Activated CD4-positive, alpha-beta T cell treated with anti-CD3 and anti-CD28 coated beads, Interleukin-2, amount 10 ng/mL, durations not matched to agents 7 days and 5 days (primary cell): ENCODE data around the gene SHPK. TPM values are rescaled to one million over a fixed set of nuclear protein-coding genes. Genes with fewer than 3 reads are reported as not detected.

ENCODE experiments used
- CTCF ChIA-PET: fragments of 350-600 bp; sonication (Branson Sonifier 250); formaldehyde crosslinking; loops from one replicate; lab custom pipeline; 2021; ENCODE audit warnings: antibody characterized with exemption; lab: Charles Lee
- POLR2A ChIA-PET: fragments of 350-600 bp; sonication (Branson Sonifier 250); formaldehyde crosslinking; loops from one replicate; lab custom pipeline; 2021; ENCODE audit warnings: antibody characterized with exemption; lab: Charles Lee
- DNase-seq: peaks from one replicate; pipeline ENCODE4 v3.0.0-alpha.2; 2020
- H3K27ac Mint-ChIP-seq: one replicate; pipeline ENCODE4 v1.8.0; 2021; ENCODE audit warnings: mild to moderate bottlenecking, moderate library complexity, mixed read lengths
- H3K27me3 Mint-ChIP-seq: one replicate; pipeline ENCODE4 v1.8.0; 2021; ENCODE audit warnings: mixed read lengths
- H3K36me3 Mint-ChIP-seq: one replicate; pipeline ENCODE4 v1.8.0; 2021; ENCODE audit warnings: low read depth, mixed read lengths
- H3K4me1 Mint-ChIP-seq: one replicate; pipeline ENCODE4 v1.8.0; 2021; ENCODE audit warnings: mixed read lengths
- H3K4me3 Mint-ChIP-seq: one replicate; pipeline ENCODE4 v1.8.0; 2021; ENCODE audit warnings: mild to moderate bottlenecking, moderate library complexity, mixed read lengths
- H3K9me3 Mint-ChIP-seq: one replicate; pipeline ENCODE4 v1.8.0; 2021; ENCODE audit warnings: mixed read lengths
- total RNA-seq, 2 experiments: library from RNA; stranded (reverse); gene quantifications; one replicate each; pipeline ENCODE4 v1.2.3, GENCODE V29; 2021

SHPK gene
- total RNA-seq, 2 experiments from 2014 or later, result 11.5 to 12.3 TPM

DNA sequence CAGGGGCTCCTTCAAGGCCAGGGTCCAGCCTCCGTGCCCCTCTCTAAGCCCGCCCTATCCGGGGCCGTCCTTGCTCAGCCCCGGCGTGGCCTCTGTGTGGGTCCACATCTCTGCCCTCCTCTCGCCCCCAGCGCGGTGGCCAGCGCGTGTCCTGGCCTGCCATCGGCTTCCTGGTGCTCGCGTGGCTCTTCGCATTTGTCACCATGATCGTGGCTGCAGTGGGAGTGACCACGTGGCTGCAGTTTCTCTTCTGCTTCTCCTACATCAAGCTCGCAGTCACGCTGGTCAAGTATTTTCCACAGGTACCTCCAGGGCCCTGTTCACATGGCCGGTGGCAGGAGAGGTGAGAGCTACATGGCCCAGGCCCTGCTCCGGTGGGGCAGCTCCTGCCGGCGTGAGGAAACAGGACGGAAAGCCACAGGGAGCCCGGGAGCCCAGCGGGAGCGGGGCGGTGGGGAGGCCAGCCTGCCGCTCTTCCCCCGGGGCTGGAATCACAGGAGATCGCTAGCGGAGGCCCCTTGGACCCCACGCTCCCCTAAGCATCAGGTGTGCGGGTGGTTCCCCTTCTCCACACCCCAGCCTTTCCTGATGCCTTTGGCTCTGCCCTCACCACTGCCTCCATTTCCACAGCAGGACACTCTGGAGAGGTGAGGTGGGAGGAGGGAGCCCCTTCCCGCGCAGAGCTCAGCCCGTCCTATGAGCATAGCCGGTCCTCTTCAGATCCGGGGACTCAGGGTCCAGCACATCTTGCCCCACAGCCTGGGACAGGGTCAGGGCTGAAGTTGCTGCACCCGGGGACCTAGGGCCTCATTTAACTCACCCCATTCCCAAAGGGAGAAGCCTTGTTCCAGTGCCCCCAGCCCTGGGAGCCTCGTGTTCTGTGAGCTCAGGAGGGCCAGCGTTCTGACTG lies 22.1 kb upstream of the SHPK start:
- ChIA-PET POLR2A (no interaction called here), CTCF (interaction anchor here (0.5 to 1.3 kb wide), 3 partner anchors 17 to 610 kb away, joined by 3 to 5 read pairs (median 3); partner anchors contain the start of gene SHPK)
- Mint-ChIP-seq H3K4me3 (no peak overlapping the region), H3K4me1 (no peaks in the 10 kb centered on the region), H3K9me3 (no peaks in the 10 kb centered on the region), H3K27me3 (no peaks in the 10 kb centered on the region), H3K27ac (no peak overlapping the region), H3K36me3 (no peaks in the 10 kb centered on the region)
- DNase-seq, result no peak

- Mint-ChIP-seq H3K4me1 (no peaks in the 10 kb centered on the region), H3K4me3 (no peak overlapping the region), H3K27me3 (no peaks in the 10 kb centered on the region), H3K9me3 (no peaks in the 10 kb centered on the region), H3K36me3 (no peaks in the 10 kb centered on the region), H3K27ac (no peak overlapping the region)
- POLR2A ChIA-PET, result no interaction called here
- CTCF ChIA-PET, result interaction anchor here (0.5 to 1.3 kb wide), 3 partner anchors 18 to 609 kb away, joined by 3 to 5 read pairs (median 3); partner anchors contain the start of gene SHPK
- no peak for DNase-seq
Measured at GRCh38 chr17:3657588-3657869, 21.5 kb upstream of the SHPK start.

GRCh38 chr17:3656755-3657587 lies 20.9 kb upstream of the SHPK start:
- no peaks in the 10 kb centered on the region for H3K36me3 Mint-ChIP-seq
- H3K4me3 Mint-ChIP-seq, result no peak overlapping the region
- CTCF ChIA-PET, result interaction anchor here (0.5 kb wide), 2 partner anchors 609 to 1123 kb away, joined by 3 to 5 read pairs; no protein-coding TSS in a partner anchor
- H3K27ac Mint-ChIP-seq, result no peak overlapping the region
- POLR2A ChIA-PET, result no interaction called here
- no peak for DNase-seq
- H3K4me1 Mint-ChIP-seq, result no peaks in the 10 kb centered on the region
- no peaks in the 10 kb centered on the region for H3K9me3 Mint-ChIP-seq
- H3K27me3 Mint-ChIP-seq, result no peaks in the 10 kb centered on the region

DNA sequence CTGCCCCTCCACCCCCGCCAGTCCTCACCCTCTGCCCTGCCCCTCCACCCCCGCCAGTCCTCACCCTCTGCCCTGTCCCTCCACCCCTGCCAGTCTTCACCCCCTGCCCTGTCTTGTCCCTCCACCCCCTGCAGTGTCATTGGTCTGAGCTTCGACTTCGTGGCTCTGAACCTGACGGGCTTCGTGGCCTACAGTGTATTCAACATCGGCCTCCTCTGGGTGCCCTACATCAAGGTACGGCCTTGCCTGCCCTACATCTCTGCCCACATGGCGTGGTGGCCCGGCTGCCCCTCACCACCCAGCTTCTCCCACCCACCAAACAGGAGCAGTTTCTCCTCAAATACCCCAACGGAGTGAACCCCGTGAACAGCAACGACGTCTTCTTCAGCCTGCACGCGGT lies 20.3 kb upstream of the SHPK start:
- no peak overlapping the region for H3K4me3 Mint-ChIP-seq
- H3K9me3 Mint-ChIP-seq, result no peaks in the 10 kb centered on the region
- no peaks in the 10 kb centered on the region for H3K4me1 Mint-ChIP-seq
- no peak overlapping the region for H3K27ac Mint-ChIP-seq
- POLR2A ChIA-PET, result no interaction called here
- CTCF ChIA-PET, result interaction anchor here (0.5 kb wide), 1 partner anchor 1122 kb away, joined by 3 read pairs; no protein-coding TSS in a partner anchor
- DNase-seq, result no peak
- H3K27me3 Mint-ChIP-seq, result no peaks in the 10 kb centered on the region
- no peaks in the 10 kb centered on the region for H3K36me3 Mint-ChIP-seq

GRCh38 chr17:3655766-3656165 lies 19.7 kb upstream of the SHPK start:
- no peak overlapping the region for H3K27ac Mint-ChIP-seq
- H3K36me3 Mint-ChIP-seq, result no peaks in the 10 kb centered on the region
- H3K4me1 Mint-ChIP-seq, result no peaks in the 10 kb centered on the region
- no peak overlapping the region for H3K4me3 Mint-ChIP-seq
- CTCF ChIA-PET, result interaction anchor here (1.1 kb wide), 1 partner anchor 16 kb away, joined by 4 read pairs; no protein-coding TSS in a partner anchor
- no peaks in the 10 kb centered on the region for H3K9me3 Mint-ChIP-seq
- H3K27me3 Mint-ChIP-seq, result no peaks in the 10 kb centered on the region
- no peak for DNase-seq
- POLR2A ChIA-PET, result no interaction called here

GRCh38 chr17:3647769-3648555 lies 11.9 kb upstream of the SHPK start:
- Mint-ChIP-seq H3K9me3 (no peaks in the 10 kb centered on the region), H3K4me1 (peaks cover 4% of the 10 kb centered on the region), H3K27me3 (no peaks in the 10 kb centered on the region), H3K27ac (no peak overlapping the region), H3K36me3 (peaks cover 2% of the 10 kb centered on the region), H3K4me3 (no peak overlapping the region)
- CTCF ChIA-PET, result interaction anchor here (0.6 to 2.1 kb wide), 5 partner anchors 10 to 599 kb away, joined by 3 to 10 read pairs (median 4); partner anchors contain the start of genes CTNS and SHPK
- POLR2A ChIA-PET, result interaction anchor here (0.6 kb wide), 1 partner anchor 42 kb away, joined by 4 read pairs; no protein-coding TSS in a partner anchor
- peak; percentile 69 for DNase-seq

DNA sequence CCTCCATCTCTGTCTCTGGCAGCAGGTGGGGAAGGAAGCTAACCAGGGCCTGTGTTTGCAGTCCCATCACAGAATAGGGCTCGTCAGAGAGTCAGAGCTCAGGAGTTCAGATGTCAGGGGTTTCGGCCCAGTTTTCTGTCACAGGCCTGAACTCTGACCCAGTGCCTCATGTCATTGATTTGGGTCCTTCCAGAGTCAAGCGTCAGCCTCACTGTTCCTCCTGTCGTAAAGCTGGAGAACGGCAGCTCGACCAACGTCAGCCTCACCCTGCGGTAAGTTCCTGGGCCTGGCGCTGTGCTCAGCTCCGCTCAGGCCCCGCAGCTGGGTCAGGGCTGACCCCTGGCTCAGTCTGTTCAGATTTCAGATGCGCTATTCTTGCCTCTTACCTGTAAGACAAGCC lies 11.2 kb upstream of the SHPK start:
- Mint-ChIP-seq H3K27ac (no peak overlapping the region), H3K27me3 (no peaks in the 10 kb centered on the region), H3K4me1 (peaks cover 7% of the 10 kb centered on the region)

DNA sequence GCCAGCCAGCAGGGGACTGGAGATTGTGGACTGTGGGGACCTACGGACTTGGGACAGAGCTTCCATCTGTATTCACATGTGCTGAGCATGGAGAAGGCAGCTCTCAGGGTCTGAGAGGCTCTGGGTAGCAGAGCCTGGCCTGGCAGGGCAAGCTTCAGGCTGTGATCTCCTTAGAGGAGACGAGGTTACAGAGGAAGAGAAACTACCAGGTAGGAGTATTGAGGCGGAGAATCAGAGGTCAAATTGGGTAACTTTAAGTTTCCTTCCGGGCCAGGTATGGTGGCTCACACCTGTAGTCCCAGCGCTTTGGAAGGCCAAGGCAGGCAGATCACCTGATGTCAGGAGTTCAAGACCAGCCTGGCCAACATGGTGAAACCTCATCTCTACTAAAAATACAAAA lies 9.3 kb upstream of the SHPK start:
- Mint-ChIP-seq H3K9me3 (no peaks in the 10 kb centered on the region), H3K4me3 (no peak overlapping the region), H3K36me3 (peaks cover 7% of the 10 kb centered on the region), H3K27me3 (no peaks in the 10 kb centered on the region), H3K4me1 (peaks cover 22% of the 10 kb centered on the region), H3K27ac (no peak overlapping the region)
- DNase-seq, result no peak
- CTCF ChIA-PET, result interaction anchor here (0.6 to 2.4 kb wide), 3 partner anchors 21 to 1683 kb away, joined by 3 to 4 read pairs (median 3); no protein-coding TSS in a partner anchor
- POLR2A ChIA-PET, result no interaction called here

More for the DNA sequence above, 11.2 kb upstream of the SHPK start:
- ChIA-PET CTCF (interaction anchor here (0.6 to 2.1 kb wide), 5 partner anchors 9 to 598 kb away, joined by 3 to 10 read pairs (median 4); partner anchors contain the start of genes CTNS and SHPK), POLR2A (no interaction called here)
- H3K36me3 Mint-ChIP-seq, result peaks cover 5% of the 10 kb centered on the region
- DNase-seq, result no peak
- no peak overlapping the region for H3K4me3 Mint-ChIP-seq
- no peaks in the 10 kb centered on the region for H3K9me3 Mint-ChIP-seq

- ChIA-PET POLR2A (no interaction called here), CTCF (interaction anchor here (1.0 to 2.4 kb wide), 2 partner anchors 23 to 595 kb away, joined by 4 read pairs; no protein-coding TSS in a partner anchor)
- H3K4me3 Mint-ChIP-seq, result no peak overlapping the region
- H3K27me3 Mint-ChIP-seq, result no peaks in the 10 kb centered on the region
- peaks cover 10% of the 10 kb centered on the region for H3K36me3 Mint-ChIP-seq
- DNase-seq, result no peak
- H3K4me1 Mint-ChIP-seq, result peaks cover 35% of the 10 kb centered on the region
- H3K27ac Mint-ChIP-seq, result no peak overlapping the region
- no peaks in the 10 kb centered on the region for H3K9me3 Mint-ChIP-seq
Measured at GRCh38 chr17:3643889-3644349, 7.9 kb upstream of the SHPK start.

- Mint-ChIP-seq H3K27me3 (no peaks in the 10 kb centered on the region), H3K36me3 (peaks cover 8% of the 10 kb centered on the region), H3K4me1 (peaks cover 49% of the 10 kb centered on the region), H3K4me3 (no peak overlapping the region), H3K9me3 (no peaks in the 10 kb centered on the region), H3K27ac (no peak overlapping the region)
- CTCF ChIA-PET, result no interaction called here
- no peak for DNase-seq
- POLR2A ChIA-PET, result no interaction called here
Measured at GRCh38 chr17:3641717-3642486, 5.9 kb upstream of the SHPK start.

DNA sequence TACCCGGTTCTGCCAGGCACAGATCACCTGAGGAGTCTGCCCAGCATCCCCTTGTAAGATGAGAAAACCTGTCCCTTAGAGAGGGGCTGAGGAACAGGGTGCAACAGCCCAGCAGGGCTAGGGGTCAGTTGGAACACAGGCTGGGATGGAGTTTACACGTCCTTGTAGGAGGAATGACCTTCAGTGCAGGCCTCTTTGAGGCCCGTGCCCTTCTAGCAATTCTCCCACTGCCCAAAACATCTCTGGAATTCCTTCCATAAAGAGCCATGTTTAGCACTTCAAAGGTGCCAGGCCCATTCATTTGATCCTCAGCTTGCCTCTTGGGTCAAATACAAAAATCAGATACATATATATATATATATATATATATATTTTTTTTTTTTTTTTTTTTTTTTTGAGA lies 5.0 kb upstream of the SHPK start:
- no peak for DNase-seq
- H3K27ac Mint-ChIP-seq, result peak overlapping the region; percentile 19
- peaks cover 8% of the 10 kb centered on the region for H3K36me3 Mint-ChIP-seq
- H3K27me3 Mint-ChIP-seq, result no peaks in the 10 kb centered on the region
- no peaks in the 10 kb centered on the region for H3K9me3 Mint-ChIP-seq
- peaks cover 49% of the 10 kb centered on the region for H3K4me1 Mint-ChIP-seq
- POLR2A ChIA-PET, result no interaction called here
- H3K4me3 Mint-ChIP-seq, result no peak overlapping the region
- CTCF ChIA-PET, result interaction anchor here (1.0 to 1.4 kb wide), 3 partner anchors 14 to 97 kb away, joined by 3 to 5 read pairs (median 4); no protein-coding TSS in a partner anchor
